DOHH2 (cell line): ENCODE measurements around the gene C6orf52.
A peak's percentile ranks its signal among the peaks of the same experiment; 100 is the strongest.
"Not testable (repeated sequence)": the region's sequence is repeated elsewhere in the genome, so short reads cannot be mapped to it uniquely, and the experiment has no call there.

Source experiments
- H3F3A ChIP-seq: fragments of 200-600 bp; sonication (generic), shearing (Covaris generic); 2 replicates; pipeline ENCODE4 v1.6.0; 2016; ENCODE audit warnings: antibody characterized with exemption, mild to moderate bottlenecking; ENCODE audit not compliant: control insufficient read depth, insufficient read depth
- H3K27ac ChIP-seq: fragments of 200-600 bp; sonication (generic); 2 replicates; pipeline ENCODE4 v1.5.1; 2014; ENCODE audit warnings: low read depth, mild to moderate bottlenecking, low read length, moderate library complexity
- H3K27me3 ChIP-seq: fragments of 200-600 bp; sonication (generic); 2 replicates; pipeline ENCODE4 v1.6.1; 2014; ENCODE audit warnings: mild to moderate bottlenecking, low read length, mixed read lengths; ENCODE audit not compliant: control insufficient read depth
- H3K36me3 ChIP-seq: fragments of 200-600 bp; sonication (generic); 2 replicates; pipeline ENCODE4 v1.6.1; 2014; ENCODE audit warnings: mild to moderate bottlenecking, low read length, moderate library complexity, mixed read lengths; ENCODE audit not compliant: control insufficient read depth
- H3K4me1 ChIP-seq: fragments of 200-600 bp; sonication (generic); 2 replicates; pipeline ENCODE4 v1.6.1; 2014; ENCODE audit warnings: mild to moderate bottlenecking, low read length, mixed read lengths; ENCODE audit not compliant: control insufficient read depth
- H3K4me2 ChIP-seq: fragments of 200-600 bp; sonication (generic); 2 replicates; pipeline ENCODE4 v1.6.0; 2014; ENCODE audit warnings: mild to moderate bottlenecking, low read length, moderate library complexity
- H3K4me3 ChIP-seq: fragments of 200-600 bp; sonication (generic); 2 replicates; pipeline ENCODE4 v1.5.1; 2014; ENCODE audit warnings: mild to moderate bottlenecking, low read length, mixed read lengths
- H3K79me2 ChIP-seq: fragments of 200-600 bp; sonication (generic); 2 replicates; pipeline ENCODE4 v1.6.1; 2014; ENCODE audit warnings: mild to moderate bottlenecking, low read length, mixed read lengths; ENCODE audit not compliant: control insufficient read depth
- H3K9me2 ChIP-seq: fragments of 200-600 bp; sonication (generic); replicated peaks from 2 replicates; pipeline ENCODE4 v1.6.1; 2014; ENCODE audit warnings: mild to moderate bottlenecking, low read length, mixed read lengths; ENCODE audit not compliant: control insufficient read depth
- H3K9me3 ChIP-seq: fragments of 200-600 bp; sonication (generic); 2 replicates; pipeline ENCODE4 v1.6.1; 2014; ENCODE audit warnings: antibody characterized with exemption, low read length, mixed read lengths; ENCODE audit not compliant: control insufficient read depth, insufficient read depth
- H4K20me1 ChIP-seq: fragments of 200-600 bp; sonication (generic); 2 replicates; pipeline ENCODE4 v1.6.0; 2014; ENCODE audit warnings: low read depth, mild to moderate bottlenecking, antibody characterized with exemption, low read length, moderate library complexity; ENCODE audit not compliant: control insufficient read depth, insufficient read depth
- EZH2phosphoT487 ChIP-seq: fragments of 200-600 bp; sonication (generic); IDR thresholded peaks from 2 replicates; pipeline ENCODE4 v1.6.1; 2017; ENCODE audit warnings: borderline replicate concordance, mild to moderate bottlenecking, antibody characterized with exemption, low read length, moderate library complexity, mixed read lengths
- TF ChIP-seq, protein P1 (sequence below): fragments of 200-600 bp; sonication (generic); IDR thresholded peaks from one replicate; pipeline ENCODE4 v1.5.1; 2014; ENCODE audit warnings: antibody characterized with exemption, mild to moderate bottlenecking, low read depth, low read length; ENCODE audit not compliant: poor library complexity, severe bottlenecking

The C6orf52 gene

DNA sequence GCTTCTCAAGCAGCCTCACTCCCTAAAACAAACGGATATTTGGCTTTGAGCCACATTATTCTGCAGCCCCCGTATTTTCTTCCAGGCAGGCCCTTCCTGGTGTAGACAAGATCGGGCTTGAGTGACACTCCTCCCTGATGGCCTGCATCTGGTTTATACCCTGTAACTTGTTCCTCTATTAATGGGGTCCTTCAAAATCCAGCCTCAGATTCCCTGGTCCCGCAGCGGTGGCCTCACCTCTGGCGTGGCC lies 28.1 kb upstream of the C6orf52 start:
- Histone ChIP-seq H3K27ac (peak overlapping the region; percentile 64), H4K20me1 (no peaks in the 10 kb centered on the region), H3K9me2 (no peaks in the 10 kb centered on the region), H3K4me1 (peaks cover 38% of the 10 kb centered on the region), H3K9me3 (peaks cover 27% of the 10 kb centered on the region), H3K4me2 (peak overlapping the region; percentile 83), H3K4me3 (peak overlapping the region; percentile 87), H3K79me2 (peaks cover 29% of the 10 kb centered on the region), H3K36me3 (peaks cover 23% of the 10 kb centered on the region), H3F3A (peaks cover 9% of the 10 kb centered on the region), H3K27me3 (no peaks in the 10 kb centered on the region)
- TF ChIP-seq, protein P1, sequence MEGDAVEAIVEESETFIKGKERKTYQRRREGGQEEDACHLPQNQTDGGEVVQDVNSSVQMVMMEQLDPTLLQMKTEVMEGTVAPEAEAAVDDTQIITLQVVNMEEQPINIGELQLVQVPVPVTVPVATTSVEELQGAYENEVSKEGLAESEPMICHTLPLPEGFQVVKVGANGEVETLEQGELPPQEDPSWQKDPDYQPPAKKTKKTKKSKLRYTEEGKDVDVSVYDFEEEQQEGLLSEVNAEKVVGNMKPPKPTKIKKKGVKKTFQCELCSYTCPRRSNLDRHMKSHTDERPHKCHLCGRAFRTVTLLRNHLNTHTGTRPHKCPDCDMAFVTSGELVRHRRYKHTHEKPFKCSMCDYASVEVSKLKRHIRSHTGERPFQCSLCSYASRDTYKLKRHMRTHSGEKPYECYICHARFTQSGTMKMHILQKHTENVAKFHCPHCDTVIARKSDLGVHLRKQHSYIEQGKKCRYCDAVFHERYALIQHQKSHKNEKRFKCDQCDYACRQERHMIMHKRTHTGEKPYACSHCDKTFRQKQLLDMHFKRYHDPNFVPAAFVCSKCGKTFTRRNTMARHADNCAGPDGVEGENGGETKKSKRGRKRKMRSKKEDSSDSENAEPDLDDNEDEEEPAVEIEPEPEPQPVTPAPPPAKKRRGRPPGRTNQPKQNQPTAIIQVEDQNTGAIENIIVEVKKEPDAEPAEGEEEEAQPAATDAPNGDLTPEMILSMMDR: no peak
- TF ChIP-seq EZH2phosphoT487: no peak

DNA sequence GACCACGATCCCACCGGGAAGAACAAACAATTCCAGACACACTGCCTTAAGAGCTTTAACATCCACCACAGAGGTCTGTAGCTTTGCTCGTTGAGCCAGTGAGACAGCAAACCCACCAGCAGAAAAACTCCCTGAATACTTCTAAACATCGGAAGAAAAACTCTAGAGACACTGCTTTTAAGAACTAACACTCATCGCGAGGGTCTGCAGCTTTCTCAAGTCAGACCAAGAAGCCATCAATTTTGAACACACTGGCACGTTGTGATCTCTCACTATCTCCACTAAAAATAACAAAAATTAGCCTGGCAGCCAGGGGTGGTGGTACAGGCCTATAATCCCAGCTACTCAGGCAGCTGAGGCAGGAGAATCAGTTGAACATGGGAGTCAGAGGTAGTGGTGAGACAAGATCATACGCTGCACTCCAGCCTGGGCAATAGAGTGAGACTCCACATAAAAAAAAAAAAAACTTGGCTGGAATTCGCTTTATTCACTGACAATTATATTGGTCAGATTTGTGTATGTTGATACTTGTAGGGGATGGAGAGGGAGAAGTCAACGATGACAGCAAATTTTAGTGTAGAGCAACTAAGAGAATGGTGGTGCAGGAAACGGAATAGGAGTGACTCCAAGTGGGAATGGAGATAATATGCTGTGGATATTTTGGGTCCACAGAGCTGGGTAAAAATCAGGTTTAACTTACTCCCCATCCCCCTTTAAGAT lies 27.6 kb upstream of the C6orf52 start:
- Histone ChIP-seq H3K4me1 (peaks cover 38% of the 10 kb centered on the region), H3K79me2 (peaks cover 29% of the 10 kb centered on the region), H3K4me3 (peak overlapping the region; percentile 87), H3K4me2 (peak overlapping the region; percentile 83), H3K9me3 (peaks cover 27% of the 10 kb centered on the region), H3F3A (peaks cover 12% of the 10 kb centered on the region), H3K36me3 (peaks cover 23% of the 10 kb centered on the region), H3K27ac (peak overlapping the region; percentile 64), H3K9me2 (no peaks in the 10 kb centered on the region), H3K27me3 (no peaks in the 10 kb centered on the region), H4K20me1 (no peaks in the 10 kb centered on the region)
- no peak for TF ChIP-seq EZH2phosphoT487
- TF ChIP-seq, protein P1: no peak

DNA sequence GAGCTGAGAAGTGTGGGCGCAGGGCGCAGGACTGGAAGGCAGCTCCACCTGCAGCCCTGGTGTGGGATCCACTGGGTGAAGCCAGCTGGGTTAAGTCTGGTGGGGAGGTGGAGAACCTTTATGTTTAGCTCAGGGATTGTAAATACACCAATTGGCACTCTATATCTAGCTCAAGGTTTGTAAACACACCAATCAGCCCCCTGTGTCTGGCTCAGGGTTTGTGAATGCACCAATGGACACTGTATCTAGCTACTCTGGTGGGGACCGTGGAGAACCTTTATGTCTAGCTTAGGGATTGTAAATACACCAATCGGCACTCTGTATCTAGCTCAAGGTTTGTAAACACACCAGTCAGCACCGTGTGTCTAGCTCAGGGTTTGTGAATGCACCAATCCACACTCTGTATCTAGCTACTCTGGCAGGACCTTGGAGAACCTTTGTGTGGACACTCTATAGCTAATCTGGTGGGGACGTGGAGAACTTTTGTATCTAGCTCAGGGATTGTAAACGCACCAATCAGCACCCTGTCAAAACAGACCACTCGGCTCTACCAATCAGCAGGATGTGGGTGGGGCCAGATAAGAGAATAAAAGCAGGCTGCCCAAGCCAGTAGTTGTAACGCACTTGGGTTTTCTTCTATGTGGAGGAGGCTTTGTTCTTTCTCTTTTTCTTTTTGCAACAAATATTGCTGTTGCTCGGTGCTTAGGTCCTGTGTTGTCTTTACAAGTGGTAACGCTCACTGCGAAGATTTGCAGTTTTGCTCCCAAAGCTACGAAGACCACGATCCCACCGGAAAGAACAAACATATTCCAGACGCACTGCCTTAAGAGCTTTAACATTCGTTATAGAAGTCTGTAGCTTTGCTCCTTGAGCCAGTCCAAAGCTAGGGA lies 26.8 kb upstream of the C6orf52 start:
- H3K27ac ChIP-seq: peak overlapping the region; percentile 64
- H4K20me1 ChIP-seq, H3K9me2 ChIP-seq, H3K27me3 ChIP-seq: not testable (repeated sequence)
- H3K9me3 ChIP-seq: peaks cover 27% of the 10 kb centered on the region
- peaks cover 22% of the 10 kb centered on the region for H3K36me3 ChIP-seq
- H3K79me2 ChIP-seq: peaks cover 29% of the 10 kb centered on the region
- peak overlapping the region; percentile 87 for H3K4me3 ChIP-seq
- peaks cover 14% of the 10 kb centered on the region for H3F3A ChIP-seq
- H3K4me1 ChIP-seq: peaks cover 38% of the 10 kb centered on the region
- peak overlapping the region; percentile 83 for H3K4me2 ChIP-seq
